ENCODE data around the gene PRPF19. TPM values are rescaled to one million over a fixed set of nuclear protein-coding genes. Genes with fewer than 3 reads are reported as not detected.

Gene PRPF19
- total and polyA plus RNA-seq, 2 of the 13 experiments (the other 11 are each of a cell fraction or from before 2014, with no cell fraction given), result 27.4 to 91.1 TPM

DNA sequence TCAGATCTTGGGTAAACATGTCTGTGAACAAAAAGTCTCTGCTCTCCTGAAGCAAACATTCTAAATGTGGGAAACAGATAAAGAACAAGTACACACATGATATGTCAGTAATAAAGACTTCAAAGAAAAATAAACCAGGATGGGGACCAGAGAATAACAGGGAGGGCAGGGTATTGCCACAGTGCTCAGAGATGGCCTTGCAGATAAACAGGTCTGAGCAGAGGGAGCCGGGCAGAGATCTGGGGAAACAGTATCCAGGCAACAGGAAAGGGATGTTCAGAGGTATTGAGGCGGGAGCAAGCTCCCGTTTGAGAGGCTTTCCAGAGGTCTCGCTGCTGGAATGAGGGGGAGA is 61.5 kb downstream of the PRPF19 start (continued):
- TF ChIP-seq GATA4 (IDR thresholded peaks at IDR 0.05; ENCODE audit: borderline replicate concordance, low read depth) (peak; percentile 92), KDM2A (CRISPR knock-in tag; IDR thresholded peaks at IDR 0.05; ENCODE audit: borderline replicate concordance, low read depth) (no peak), ARID2 (CRISPR knock-in tag; IDR thresholded peaks at IDR 0.05; ENCODE audit: borderline replicate concordance) (no peak), DMAP1 (CRISPR knock-in tag; IDR thresholded peaks at IDR 0.05) (no peak), SMC3 (IDR thresholded peaks at IDR 0.05; ENCODE audit: low read length) (peak; percentile 17; the same call in 1 of the 2 replicates), ZNF530 (CRISPR knock-in tag; IDR thresholded peaks at IDR 0.05; ENCODE audit: low read depth) (no peak), ZNF496 (CRISPR knock-in tag; IDR thresholded peaks at IDR 0.05; ENCODE audit: insufficient replicate concordance) (no peak), SNAPC2 (CRISPR knock-in tag; IDR thresholded peaks at IDR 0.05) (no peak), NCOA1 (CRISPR knock-in tag; IDR thresholded peaks at IDR 0.05) (no peak), ZNF12 (CRISPR knock-in tag; IDR thresholded peaks at IDR 0.05) (no peak), IRF2 (CRISPR knock-in tag; IDR thresholded peaks at IDR 0.05) (peak; percentile 58; the same call in 1 of the 2 replicates), MEF2D (CRISPR knock-in tag; IDR thresholded peaks at IDR 0.05) (no peak; the same call in 1 of the 2 replicates), ZNF577 (CRISPR knock-in tag; IDR thresholded peaks at IDR 0.05; ENCODE audit: borderline replicate concordance, low read depth) (no peak), POLR2AphosphoS5 (IDR thresholded peaks at IDR 0.05; ENCODE audit: low read depth, low read length) (no peak), ZC3H13 (CRISPR knock-in tag; IDR thresholded peaks at IDR 0.05) (0 out of 2 replicates have a peak, but pooled peaks have one; percentile 60), RFXANK (CRISPR knock-in tag; IDR thresholded peaks at IDR 0.05) (no peak), ZNF234 (CRISPR knock-in tag; conservative IDR thresholded peaks at IDR 0.05) (no peak), TCF7 (IDR thresholded peaks at IDR 0.05; ENCODE audit: low read depth) (peak; percentile 95)
- TF ChIP-seq, protein P1, sequence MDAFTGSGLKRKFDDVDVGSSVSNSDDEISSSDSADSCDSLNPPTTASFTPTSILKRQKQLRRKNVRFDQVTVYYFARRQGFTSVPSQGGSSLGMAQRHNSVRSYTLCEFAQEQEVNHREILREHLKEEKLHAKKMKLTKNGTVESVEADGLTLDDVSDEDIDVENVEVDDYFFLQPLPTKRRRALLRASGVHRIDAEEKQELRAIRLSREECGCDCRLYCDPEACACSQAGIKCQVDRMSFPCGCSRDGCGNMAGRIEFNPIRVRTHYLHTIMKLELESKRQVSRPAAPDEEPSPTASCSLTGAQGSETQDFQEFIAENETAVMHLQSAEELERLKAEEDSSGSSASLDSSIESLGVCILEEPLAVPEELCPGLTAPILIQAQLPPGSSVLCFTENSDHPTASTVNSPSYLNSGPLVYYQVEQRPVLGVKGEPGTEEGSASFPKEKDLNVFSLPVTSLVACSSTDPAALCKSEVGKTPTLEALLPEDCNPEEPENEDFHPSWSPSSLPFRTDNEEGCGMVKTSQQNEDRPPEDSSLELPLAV (CRISPR knock-in tag; conservative IDR thresholded peaks at IDR 0.05; ENCODE audit: low read depth), result no peak
- TF ChIP-seq, protein P2, sequence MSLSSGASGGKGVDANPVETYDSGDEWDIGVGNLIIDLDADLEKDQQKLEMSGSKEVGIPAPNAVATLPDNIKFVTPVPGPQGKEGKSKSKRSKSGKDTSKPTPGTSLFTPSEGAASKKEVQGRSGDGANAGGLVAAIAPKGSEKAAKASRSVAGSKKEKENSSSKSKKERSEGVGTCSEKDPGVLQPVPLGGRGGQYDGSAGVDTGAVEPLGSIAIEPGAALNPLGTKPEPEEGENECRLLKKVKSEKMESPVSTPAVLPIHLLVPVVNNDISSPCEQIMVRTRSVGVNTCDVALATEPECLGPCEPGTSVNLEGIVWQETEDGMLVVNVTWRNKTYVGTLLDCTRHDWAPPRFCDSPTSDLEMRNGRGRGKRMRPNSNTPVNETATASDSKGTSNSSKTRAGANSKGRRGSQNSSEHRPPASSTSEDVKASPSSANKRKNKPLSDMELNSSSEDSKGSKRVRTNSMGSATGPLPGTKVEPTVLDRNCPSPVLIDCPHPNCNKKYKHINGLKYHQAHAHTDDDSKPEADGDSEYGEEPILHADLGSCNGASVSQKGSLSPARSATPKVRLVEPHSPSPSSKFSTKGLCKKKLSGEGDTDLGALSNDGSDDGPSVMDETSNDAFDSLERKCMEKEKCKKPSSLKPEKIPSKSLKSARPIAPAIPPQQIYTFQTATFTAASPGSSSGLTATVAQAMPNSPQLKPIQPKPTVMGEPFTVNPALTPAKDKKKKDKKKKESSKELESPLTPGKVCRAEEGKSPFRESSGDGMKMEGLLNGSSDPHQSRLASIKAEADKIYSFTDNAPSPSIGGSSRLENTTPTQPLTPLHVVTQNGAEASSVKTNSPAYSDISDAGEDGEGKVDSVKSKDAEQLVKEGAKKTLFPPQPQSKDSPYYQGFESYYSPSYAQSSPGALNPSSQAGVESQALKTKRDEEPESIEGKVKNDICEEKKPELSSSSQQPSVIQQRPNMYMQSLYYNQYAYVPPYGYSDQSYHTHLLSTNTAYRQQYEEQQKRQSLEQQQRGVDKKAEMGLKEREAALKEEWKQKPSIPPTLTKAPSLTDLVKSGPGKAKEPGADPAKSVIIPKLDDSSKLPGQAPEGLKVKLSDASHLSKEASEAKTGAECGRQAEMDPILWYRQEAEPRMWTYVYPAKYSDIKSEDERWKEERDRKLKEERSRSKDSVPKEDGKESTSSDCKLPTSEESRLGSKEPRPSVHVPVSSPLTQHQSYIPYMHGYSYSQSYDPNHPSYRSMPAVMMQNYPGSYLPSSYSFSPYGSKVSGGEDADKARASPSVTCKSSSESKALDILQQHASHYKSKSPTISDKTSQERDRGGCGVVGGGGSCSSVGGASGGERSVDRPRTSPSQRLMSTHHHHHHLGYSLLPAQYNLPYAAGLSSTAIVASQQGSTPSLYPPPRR (CRISPR knock-in tag; IDR thresholded peaks at IDR 0.05; ENCODE audit: borderline replicate concordance), result peak; percentile 95
- TF ChIP-seq, protein P3, sequence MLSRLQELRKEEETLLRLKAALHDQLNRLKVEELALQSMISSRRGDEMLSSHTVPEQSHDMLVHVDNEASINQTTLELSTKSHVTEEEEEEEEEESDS (CRISPR knock-in tag; IDR thresholded peaks at IDR 0.05; ENCODE audit: borderline replicate concordance), result no peak
- TF ChIP-seq, protein P4, sequence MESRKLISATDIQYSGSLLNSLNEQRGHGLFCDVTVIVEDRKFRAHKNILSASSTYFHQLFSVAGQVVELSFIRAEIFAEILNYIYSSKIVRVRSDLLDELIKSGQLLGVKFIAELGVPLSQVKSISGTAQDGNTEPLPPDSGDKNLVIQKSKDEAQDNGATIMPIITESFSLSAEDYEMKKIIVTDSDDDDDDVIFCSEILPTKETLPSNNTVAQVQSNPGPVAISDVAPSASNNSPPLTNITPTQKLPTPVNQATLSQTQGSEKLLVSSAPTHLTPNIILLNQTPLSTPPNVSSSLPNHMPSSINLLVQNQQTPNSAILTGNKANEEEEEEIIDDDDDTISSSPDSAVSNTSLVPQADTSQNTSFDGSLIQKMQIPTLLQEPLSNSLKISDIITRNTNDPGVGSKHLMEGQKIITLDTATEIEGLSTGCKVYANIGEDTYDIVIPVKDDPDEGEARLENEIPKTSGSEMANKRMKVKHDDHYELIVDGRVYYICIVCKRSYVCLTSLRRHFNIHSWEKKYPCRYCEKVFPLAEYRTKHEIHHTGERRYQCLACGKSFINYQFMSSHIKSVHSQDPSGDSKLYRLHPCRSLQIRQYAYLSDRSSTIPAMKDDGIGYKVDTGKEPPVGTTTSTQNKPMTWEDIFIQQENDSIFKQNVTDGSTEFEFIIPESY (CRISPR knock-in tag; IDR thresholded peaks at IDR 0.05), result no peak

Data from HepG2 (cell line).